Stomach smooth muscle (tissue), 2 donors: ENCODE data around the gene B4GALT5.
"Not testable (repeated sequence)": the region's sequence is repeated elsewhere in the genome, so short reads cannot be mapped to it uniquely, and the experiment has no call there.

Source experiments
- H3K27ac ChIP-seq: one replicate; pipeline ENCODE4 v1.7.0; 2013; ENCODE audit warnings: mild to moderate bottlenecking, low read length, inconsistent platforms
- H3K27me3 ChIP-seq, 2 donors: one replicate each; pipeline ENCODE4 v1.7.0; 2013; ENCODE audit warnings: low read length in 2 of 2; ENCODE audit not compliant: insufficient read depth in 2 of 2, control insufficient read depth in 1 of 2
- H3K36me3 ChIP-seq, 2 donors: one replicate each; pipeline ENCODE4 v1.7.0; 2013; ENCODE audit warnings: low read length in 2 of 2; ENCODE audit not compliant: control insufficient read depth in 2 of 2, insufficient read depth in 2 of 2
- H3K4me1 ChIP-seq: one replicate; pipeline ENCODE4 v1.7.0; 2013; ENCODE audit warnings: low read length; ENCODE audit not compliant: control insufficient read depth, insufficient read depth
- H3K4me3 ChIP-seq, 2 donors: one replicate each; pipeline ENCODE4 v1.7.0; 2013; ENCODE audit warnings: low read length in 2 of 2
- H3K9ac ChIP-seq, 2 donors: one replicate each; pipeline ENCODE4 v1.7.0; 2013; ENCODE audit warnings: low read length in 2 of 2, mild to moderate bottlenecking in 1 of 2
- H3K9me3 ChIP-seq, 2 donors: one replicate each; pipeline ENCODE4 v1.7.0; 2013; ENCODE audit warnings: low read length in 2 of 2; ENCODE audit not compliant: control insufficient read depth in 2 of 2
- donor health status: healthy.
- donor health status: Pancreatic carcinoma.

Gene B4GALT5

GRCh38 chr20:49727894-49728885 is 14.5 kb upstream of the B4GALT5 start:
- Histone ChIP-seq H3K27ac (no peak overlapping the region), H3K36me3 (no peaks in the 10 kb centered on the region), H3K4me1 (no peaks in the 10 kb centered on the region), H3K9me3 (no peaks in the 10 kb centered on the region), H3K9ac (no peak overlapping the region), H3K27me3 (no peaks in the 10 kb centered on the region), H3K4me3 (no peak overlapping the region)

- Histone ChIP-seq H3K27ac (no peak overlapping the region), H3K4me3 (no peak overlapping the region), H3K9me3 (no peaks in the 10 kb centered on the region), H3K27me3 (no peaks in the 10 kb centered on the region), H3K4me1 (no peaks in the 10 kb centered on the region), H3K36me3 (no peaks in the 10 kb centered on the region), H3K9ac (no peak overlapping the region)
These were observed 13.8 kb upstream of the B4GALT5 start for GRCh38 chr20:49727478-49727877.

- Histone ChIP-seq H3K36me3 (no peaks in the 10 kb centered on the region), H3K9me3 (no peaks in the 10 kb centered on the region), H3K4me3 (no peak overlapping the region), H3K9ac (no peak overlapping the region), H3K27ac (no peak overlapping the region), H3K27me3 (no peaks in the 10 kb centered on the region), H3K4me1 (no peaks in the 10 kb centered on the region)
These were observed 12.0 kb upstream of the B4GALT5 start for GRCh38 chr20:49725694-49726093.

GRCh38 chr20:49725224-49725606 is 11.5 kb upstream of the B4GALT5 start:
- not testable (repeated sequence) for H3K4me3 ChIP-seq, H3K9me3 ChIP-seq, H3K9ac ChIP-seq, H3K27me3 ChIP-seq, H3K36me3 ChIP-seq, H3K4me1 ChIP-seq, H3K27ac ChIP-seq

- H3K36me3 ChIP-seq, result no peaks in the 10 kb centered on the region
- H3K9ac ChIP-seq, result no peak overlapping the region
- H3K27ac ChIP-seq, result no peak overlapping the region
- no peaks in the 10 kb centered on the region for H3K4me1 ChIP-seq
- H3K4me3 ChIP-seq, result no peak overlapping the region
- no peaks in the 10 kb centered on the region for H3K27me3 ChIP-seq
- no peaks in the 10 kb centered on the region for H3K9me3 ChIP-seq
These were observed 10.9 kb upstream of the B4GALT5 start for GRCh38 chr20:49724408-49725223.

GRCh38 chr20:49723758-49724157 is 10.1 kb upstream of the B4GALT5 start:
- H3K27ac ChIP-seq, H3K9me3 ChIP-seq, H3K4me1 ChIP-seq, H3K4me3 ChIP-seq, H3K27me3 ChIP-seq, H3K36me3 ChIP-seq, H3K9ac ChIP-seq: not testable (repeated sequence)

GRCh38 chr20:49721326-49721725 is 7.6 kb upstream of the B4GALT5 start:
- H3K9ac ChIP-seq, H3K36me3 ChIP-seq: not testable (repeated sequence)

GRCh38 chr20:49715466-49715865 is 1.8 kb upstream of the B4GALT5 start:
- no peak overlapping the region for H3K27ac ChIP-seq
- H3K4me1 ChIP-seq, result peaks cover 8% of the 10 kb centered on the region
- no peak overlapping the region for H3K4me3 ChIP-seq
- no peaks in the 10 kb centered on the region for H3K9me3 ChIP-seq
- no peaks in the 10 kb centered on the region for H3K27me3 ChIP-seq
- H3K36me3 ChIP-seq, result no peaks in the 10 kb centered on the region
- no peak overlapping the region for H3K9ac ChIP-seq

More at GRCh38 chr20:49721326-49721725, 7.6 kb upstream of the B4GALT5 start:
- H3K9me3 ChIP-seq, H3K27ac ChIP-seq, H3K4me3 ChIP-seq, H3K4me1 ChIP-seq, H3K27me3 ChIP-seq: not testable (repeated sequence)

GRCh38 chr20:49712996-49713752 is 504 bp downstream of the B4GALT5 start:
- Histone ChIP-seq H3K4me3 (peak overlapping the region; percentile 83 to 91), H3K36me3 (no peaks in the 10 kb centered on the region), H3K9me3 (no peaks in the 10 kb centered on the region), H3K27me3 (no peaks in the 10 kb centered on the region), H3K9ac (peak overlapping the region; percentile 73 to 84), H3K4me1 (peaks cover 8% of the 10 kb centered on the region), H3K27ac (peak overlapping the region; percentile 55)

GRCh38 chr20:49712646-49712995 is 1.1 kb downstream of the B4GALT5 start:
- Histone ChIP-seq H3K4me1 (peaks cover 8% of the 10 kb centered on the region), H3K4me3 (peak overlapping the region; percentile 83 to 91), H3K27me3 (no peaks in the 10 kb centered on the region), H3K27ac (peak overlapping the region; percentile 55), H3K9ac (peak overlapping the region; percentile 73 to 84), H3K9me3 (no peaks in the 10 kb centered on the region), H3K36me3 (no peaks in the 10 kb centered on the region)
